Measurements from ENCODE around the gene WNT5B. TPM values are rescaled to one million over a fixed set of nuclear protein-coding genes. Genes with fewer than 3 reads are reported as not detected.

WNT5B gene
- total and polyA plus RNA-seq, 2 donors (not counting 1 experiment from before 2014, with no cell fraction given), result 0.33 to 0.57 TPM

GRCh38 chr12:1616233-1617066 lies 12.6 kb upstream of the WNT5B start:
- TF ChIP-seq EZH2 (IDR thresholded peaks at IDR 0.05; ENCODE audit: borderline replicate concordance, insufficient read depth, low read depth, low read length, poor library complexity, severe bottlenecking), result no peak
- no peak for TF ChIP-seq CTCF (IDR thresholded peaks at IDR 0.05)
- no peaks in the 10 kb centered on the region for H3K79me2 ChIP-seq (ENCODE audit: control insufficient read depth, insufficient read depth, low read length)
- Mint-ChIP-seq H3K4me1 (peaks cover 33% of the 10 kb centered on the region), H3K27me3 (no peaks in the 10 kb centered on the region), H3K4me3 (peak overlapping the region; percentile 42), H3K27ac (no peak overlapping the region), H3K9me3 (ENCODE audit: insufficient read depth) (no peaks in the 10 kb centered on the region)
- POLR2A ChIA-PET, result interaction anchor here (1.0 kb wide), 1 partner anchor 14 kb away, joined by 5 read pairs; no protein-coding TSS in a partner anchor
- DNase-seq (peak; percentile 35), ATAC-seq (ENCODE audit: low read depth) (peak; percentile 41)
- peak overlapping the region; percentile 39 for H2AFZ ChIP-seq (ENCODE audit: insufficient read depth, low read depth, low read length, poor library complexity, severe bottlenecking)
- peak overlapping the region in 1 of 5 experiments; percentile 9 for H3K4me3 ChIP-seq (ENCODE audit: control extremely low read depth in 1 of 5, extremely low read depth in 1 of 5, insufficient read depth in 1 of 5, low read depth in 2 of 5, low read length in 4 of 5)
- no peaks in the 10 kb centered on the region for H3K36me3 ChIP-seq (replicated peaks in 1 of 2; ENCODE audit: control extremely low read depth in 1 of 2, control insufficient read depth in 1 of 2, extremely low read depth in 1 of 2, insufficient read depth in 2 of 2, low read length in 1 of 2)
- CTCF ChIA-PET, result interaction anchor here (1.1 to 2.4 kb wide), 4 partner anchors 11 to 498 kb away, joined by 3 to 12 read pairs (median 6); no protein-coding TSS in a partner anchor
- intact Hi-C loops (cut with micrococcal nuclease), result no loop called here
- peaks cover 17 to 25% of the 10 kb centered on the region in 2 donors for H3K4me1 ChIP-seq (ENCODE audit: control insufficient read depth in 2 of 2, insufficient read depth in 2 of 2, low read length in 2 of 2)
- no peak overlapping the region for H3K9ac ChIP-seq (ENCODE audit: low read length)
- peak overlapping the region; percentile 49 for H3K4me2 ChIP-seq (replicated peaks; ENCODE audit: low read depth, low read length, poor library complexity, severe bottlenecking)
- H3K9me3 ChIP-seq (ENCODE audit: control extremely low read depth in 1 of 3, control insufficient read depth in 2 of 3, insufficient read depth in 1 of 3, low read length in 2 of 3), result peaks cover 0 to 2% (median 0%) of the 10 kb centered on the region in 3 donors
- H3K27ac ChIP-seq (ENCODE audit: low read length in 2 of 2), result no peak overlapping the region
- peaks cover 0 to 2% (median 0%) of the 10 kb centered on the region in 4 experiments for H3K27me3 ChIP-seq (replicated peaks in 1 of 4; ENCODE audit: control extremely low read depth in 1 of 4, control insufficient read depth in 3 of 4, insufficient read depth in 4 of 4, low read length in 3 of 4)
- 38% methylated on average over 14 of the region's 16 CpGs for WGBS (ENCODE audit: insufficient coverage)
- no peaks in the 10 kb centered on the region for H4K20me1 ChIP-seq (ENCODE audit: control insufficient read depth, insufficient read depth, low read length, poor library complexity, severe bottlenecking)

- H3K4me3 ChIP-seq (ENCODE audit: control extremely low read depth in 1 of 5, extremely low read depth in 1 of 5, insufficient read depth in 1 of 5, low read depth in 2 of 5, low read length in 4 of 5), result no peak overlapping the region
- peaks cover 0 to 2% (median 0%) of the 10 kb centered on the region in 3 donors for H3K9me3 ChIP-seq (ENCODE audit: control extremely low read depth in 1 of 3, control insufficient read depth in 2 of 3, insufficient read depth in 1 of 3, low read length in 2 of 3)
- intact Hi-C loops (cut with micrococcal nuclease), result no loop called here
- Mint-ChIP-seq H3K4me1 (peaks cover 33% of the 10 kb centered on the region), H3K27ac (no peak overlapping the region), H3K27me3 (no peaks in the 10 kb centered on the region), H3K9me3 (ENCODE audit: insufficient read depth) (no peaks in the 10 kb centered on the region), H3K4me3 (no peak overlapping the region)
- no peaks in the 10 kb centered on the region for H3K36me3 ChIP-seq (replicated peaks in 1 of 2; ENCODE audit: control extremely low read depth in 1 of 2, control insufficient read depth in 1 of 2, extremely low read depth in 1 of 2, insufficient read depth in 2 of 2, low read length in 1 of 2)
- H3K27ac ChIP-seq (ENCODE audit: low read length in 2 of 2), result no peak overlapping the region
- CTCF ChIA-PET, result interaction anchor here (0.6 kb wide), 1 partner anchor 17 kb away, joined by 3 read pairs; no protein-coding TSS in a partner anchor
- H3K9ac ChIP-seq (ENCODE audit: low read length), result no peak overlapping the region
- no peaks in the 10 kb centered on the region for H3K79me2 ChIP-seq (ENCODE audit: control insufficient read depth, insufficient read depth, low read length)
- TF ChIP-seq EZH2 (IDR thresholded peaks at IDR 0.05; ENCODE audit: borderline replicate concordance, insufficient read depth, low read depth, low read length, poor library complexity, severe bottlenecking), result no peak
- TF ChIP-seq CTCF (IDR thresholded peaks at IDR 0.05), result no peak
- H3K4me1 ChIP-seq (ENCODE audit: control insufficient read depth in 2 of 2, insufficient read depth in 2 of 2, low read length in 2 of 2), result peaks cover 17 to 25% of the 10 kb centered on the region in 2 donors
- DNase-seq (no peak), ATAC-seq (ENCODE audit: low read depth) (no peak)
- no peak overlapping the region for H2AFZ ChIP-seq (ENCODE audit: insufficient read depth, low read depth, low read length, poor library complexity, severe bottlenecking)
- POLR2A ChIA-PET, result interaction anchor here (0.6 kb wide), 1 partner anchor 1236 kb away, joined by 3 read pairs; no protein-coding TSS in a partner anchor
- peaks cover 0 to 2% (median 0%) of the 10 kb centered on the region in 4 experiments for H3K27me3 ChIP-seq (replicated peaks in 1 of 4; ENCODE audit: control extremely low read depth in 1 of 4, control insufficient read depth in 3 of 4, insufficient read depth in 4 of 4, low read length in 3 of 4)
- no peak overlapping the region for H3K4me2 ChIP-seq (replicated peaks; ENCODE audit: low read depth, low read length, poor library complexity, severe bottlenecking)
- H4K20me1 ChIP-seq (ENCODE audit: control insufficient read depth, insufficient read depth, low read length, poor library complexity, severe bottlenecking), result no peaks in the 10 kb centered on the region
Measured at GRCh38 chr12:1618489-1618888, 10.5 kb upstream of the WNT5B start.
